GM23338 (cell line): ENCODE measurements around the gene GMEB2. TPM values are rescaled to one million over a fixed set of nuclear protein-coding genes. Genes with fewer than 3 reads are reported as not detected.

ENCODE experiments used
- ATAC-seq: fragments of 200-7000 bp; cut with Tn5 transposase; 3 replicates; pipeline ENCODE4 v1.9.1; 2020
- DNase-seq: peaks from one replicate; pipeline ENCODE4 v3.0.0-alpha.2; 2015; ENCODE audit warnings: low spot score
- H2AFZ ChIP-seq: fragments of 200-600 bp; sonication (generic); 2 replicates; pipeline ENCODE4 v1.8.0; 2016; ENCODE audit warnings: antibody characterized with exemption, mild to moderate bottlenecking, moderate library complexity
- H3F3A ChIP-seq: fragments of 200-600 bp; sonication (generic); replicated peaks from 2 replicates; pipeline ENCODE4 v1.8.0; 2017; ENCODE audit warnings: antibody characterized with exemption, mixed run types, low read depth
- H3K27ac ChIP-seq: fragments of 200-600 bp; sonication (generic); 2 replicates; pipeline ENCODE4 v1.6.1; 2016; ENCODE audit warnings: low read depth
- H3K27me3 ChIP-seq: fragments of 200-600 bp; sonication (generic); 2 replicates; pipeline ENCODE4 v1.8.0; 2016; ENCODE audit warnings: mild to moderate bottlenecking, mixed run types, moderate library complexity; ENCODE audit not compliant: insufficient read depth
- H3K36me3 ChIP-seq: fragments of 200-600 bp; sonication (generic); 2 replicates; pipeline ENCODE4 v1.8.0; 2016; ENCODE audit warnings: mild to moderate bottlenecking; ENCODE audit not compliant: insufficient read depth
- H3K4me1 ChIP-seq: fragments of 200-600 bp; sonication (generic); 2 replicates; pipeline ENCODE4 v1.8.0; 2016; ENCODE audit warnings: mild to moderate bottlenecking, moderate library complexity; ENCODE audit not compliant: insufficient read depth
- H3K4me2 ChIP-seq: fragments of 200-600 bp; sonication (generic); 2 replicates; pipeline ENCODE4 v1.7.1; 2017; ENCODE audit warnings: mixed run types
- H3K4me3 ChIP-seq: fragments of 200-600 bp; sonication (generic); 2 replicates; pipeline ENCODE4 v1.6.1; 2016; ENCODE audit warnings: mixed run types
- H3K79me2 ChIP-seq: fragments of 200-600 bp; sonication (generic); replicated peaks from 2 replicates; pipeline ENCODE4 v1.8.0; 2017; ENCODE audit warnings: mild to moderate bottlenecking; ENCODE audit not compliant: insufficient read depth
- H3K9me2 ChIP-seq: fragments of 200-600 bp; sonication (generic); 2 replicates; pipeline ENCODE4 v1.8.0; 2017; ENCODE audit not compliant: insufficient read depth
- H4K20me1 ChIP-seq: fragments of 200-600 bp; sonication (generic); replicated peaks from 2 replicates; pipeline ENCODE4 v1.8.0; 2017; ENCODE audit warnings: mild to moderate bottlenecking; ENCODE audit not compliant: insufficient read depth
- H3K27ac Mint-ChIP-seq: 2 replicates; pipeline ENCODE4 v1.8.0; 2020; ENCODE audit warnings: inconsistent platforms, mild to moderate bottlenecking, moderate library complexity, mixed read lengths
- H3K27me3 Mint-ChIP-seq: 3 replicates; pipeline ENCODE4 v1.8.0; 2022; ENCODE audit warnings: low read depth, mild to moderate bottlenecking, moderate library complexity, mixed read lengths, inconsistent platforms; ENCODE audit not compliant: insufficient read depth, poor library complexity
- H3K36me3 Mint-ChIP-seq: 3 replicates; pipeline ENCODE4 v1.8.0; 2021; ENCODE audit warnings: low read depth, mild to moderate bottlenecking, inconsistent platforms, moderate library complexity, mixed read lengths
- H3K4me1 Mint-ChIP-seq: 3 replicates; pipeline ENCODE4 v1.8.0; 2020; ENCODE audit warnings: mild to moderate bottlenecking, inconsistent platforms, mixed read lengths
- H3K4me3 Mint-ChIP-seq: 3 replicates; pipeline ENCODE4 v1.8.0; 2021; ENCODE audit warnings: moderate library complexity, mild to moderate bottlenecking, inconsistent platforms, mixed read lengths
- H3K9me3 Mint-ChIP-seq: 3 replicates; pipeline ENCODE4 v1.8.0; 2020; ENCODE audit warnings: moderate library complexity, mild to moderate bottlenecking, inconsistent platforms, mixed read lengths
- CREB1 ChIP-seq: fragments of 250-450 bp; sonication (Bioruptor Pico); IDR thresholded peaks from 2 replicates; pipeline ENCODE4 v1.5.0; 2020; ENCODE audit warnings: low read depth, mild to moderate bottlenecking, moderate library complexity
- ETS1 ChIP-seq: IDR thresholded peaks from 2 replicates; pipeline ENCODE4 v1.6.1; 2016; ENCODE audit warnings: antibody characterized with exemption
- EZH2 ChIP-seq: fragments of 200-600 bp; sonication (generic); IDR thresholded peaks from one replicate; pipeline ENCODE4 v1.8.0; 2017; ENCODE audit warnings: antibody characterized with exemption, mild to moderate bottlenecking, low read depth; ENCODE audit not compliant: unreplicated experiment
- EZH2phosphoT487 ChIP-seq: fragments of 200-600 bp; sonication (generic); IDR thresholded peaks from one replicate; pipeline ENCODE4 v1.8.1; 2018; ENCODE audit warnings: antibody characterized with exemption; ENCODE audit not compliant: unreplicated experiment
- JUNB ChIP-seq: IDR thresholded peaks from one replicate; pipeline ENCODE4 v1.6.1; 2016; ENCODE audit warnings: antibody characterized with exemption; ENCODE audit not compliant: unreplicated experiment
- NANOG ChIP-seq: IDR thresholded peaks from 2 replicates; pipeline ENCODE4 v1.6.1; 2016; ENCODE audit warnings: antibody characterized with exemption, borderline replicate concordance
- POLR2AphosphoS5 ChIP-seq: IDR thresholded peaks from 2 replicates; pipeline ENCODE4 v1.6.1; 2016; ENCODE audit warnings: antibody characterized with exemption, low read depth
- REST ChIP-seq: IDR thresholded peaks from one replicate; pipeline ENCODE4 v1.6.1; 2018; ENCODE audit warnings: antibody characterized with exemption; ENCODE audit not compliant: unreplicated experiment
- STAT1 ChIP-seq: IDR thresholded peaks from one replicate; pipeline ENCODE4 v1.6.1; 2016; ENCODE audit warnings: antibody characterized with exemption; ENCODE audit not compliant: unreplicated experiment
- ZNF114 ChIP-seq: fragments of 250-450 bp; sonication (Bioruptor Pico); IDR thresholded peaks from 2 replicates; pipeline ENCODE4 v1.5.0; 2020; ENCODE audit warnings: mild to moderate bottlenecking, moderate library complexity
- ZNF331 ChIP-seq: fragments of 250-450 bp; sonication (Bioruptor Pico); IDR thresholded peaks from 2 replicates; pipeline ENCODE4 v1.5.0; 2020; ENCODE audit warnings: low read depth, mild to moderate bottlenecking, moderate library complexity
- ZNF462 ChIP-seq: fragments of 250-450 bp; sonication (Bioruptor Pico); IDR thresholded peaks from 2 replicates; pipeline ENCODE4 v1.5.0; 2020; ENCODE audit warnings: mild to moderate bottlenecking, moderate library complexity
- polyA plus RNA-seq: library from polyadenylated mRNA; unstranded; fragments of >200 nt; fragmentation: Nextera tagmentation; extraction: Ambion mirVana; gene quantifications from 2 replicates; pipeline ENCODE4 v1.2.1, GENCODE V29; 2016
- total RNA-seq: library from RNA; depleted of rRNA; stranded (reverse); fragments of >200 nt; shearing (Covaris generic); gene quantifications from 2 replicates; pipeline ENCODE4 v1.2.3, GENCODE V29; 2014

Gene GMEB2
- total and polyA plus RNA-seq, 2 experiments from 2014 or later: 4.4 to 20.6 TPM

GRCh38 chr20:63555661-63556381 is 71.1 kb downstream of the GMEB2 start (continued):
- TF ChIP-seq ZNF462 (CRISPR knock-in tag) (no peak), POLR2AphosphoS5 (no peak)

GRCh38 chr20:63554361-63555278 is 72.3 kb downstream of the GMEB2 start:
- Mint-ChIP-seq H3K4me1 (peaks cover 16% of the 10 kb centered on the region; the same call in 2 of the 3 replicates), H3K9me3 (peaks cover 2% of the 10 kb centered on the region; the same call in 1 of the 3 replicates), H3K27me3 (peaks cover 10% of the 10 kb centered on the region), H3K27ac (no peak overlapping the region), H3K4me3 (peak overlapping the region; percentile 75), H3K36me3 (no peaks in the 10 kb centered on the region)
- H3K4me1 ChIP-seq: peaks cover 7% of the 10 kb centered on the region; the same call in 1 of the 2 replicates
- H3K36me3 ChIP-seq: no peaks in the 10 kb centered on the region
- no peaks in the 10 kb centered on the region for H3K9me2 ChIP-seq
- H3K27me3 ChIP-seq: no peaks in the 10 kb centered on the region
- peak overlapping the region; percentile 91 for H3K4me2 ChIP-seq
- no peak overlapping the region for H3K27ac ChIP-seq
- H3F3A ChIP-seq: peaks cover 13% of the 10 kb centered on the region; the same call in 1 of the 2 replicates
- ATAC-seq (peak; percentile 5), DNase-seq (peak; percentile 38)
- no peak overlapping the region for H2AFZ ChIP-seq
- no peaks in the 10 kb centered on the region for H4K20me1 ChIP-seq
- H3K79me2 ChIP-seq: no peaks in the 10 kb centered on the region
- H3K4me3 ChIP-seq: peak overlapping the region; percentile 94
- TF ChIP-seq JUNB (no peak), STAT1 (no peak), REST (no peak), EZH2phosphoT487 (no peak), CREB1 (no peak), EZH2 (no peak), POLR2AphosphoS5 (no peak), NANOG (no peak), ETS1 (no peak), ZNF114 (CRISPR knock-in tag) (no peak), ZNF331 (CRISPR knock-in tag) (no peak)
